HG02623 (cell line): ENCODE measurements around the gene BTBD9.
"Not testable (repeated sequence)": the region's sequence is repeated elsewhere in the genome, so short reads cannot be mapped to it uniquely, and the experiment has no call there.

Source experiments
- ATAC-seq: cut with Tn5 transposase; IDR thresholded peaks from one replicate; pipeline ENCODE4 v1.9.1; 2021; ENCODE audit warnings: moderate library complexity; ENCODE audit not compliant: unreplicated experiment

The BTBD9 gene

GRCh38 chr6:38133932-38134703 is 505.6 kb downstream of the BTBD9 start:
- no peak for ATAC-seq

- no peak for ATAC-seq
Observed at GRCh38 chr6:38131527-38131965, 508.2 kb downstream of the BTBD9 start.

- ATAC-seq, result no peak
Observed at GRCh38 chr6:38127284-38127683, 512.4 kb downstream of the BTBD9 start.

GRCh38 chr6:38124224-38124926 is 515.4 kb downstream of the BTBD9 start:
- ATAC-seq, result not testable (repeated sequence)

GRCh38 chr6:38119516-38119915 is 520.2 kb downstream of the BTBD9 start:
- ATAC-seq, result no peak

GRCh38 chr6:38118791-38119365 is 520.9 kb downstream of the BTBD9 start:
- ATAC-seq, result no peak
